ENCODE data around the gene ALMS1. TPM values are rescaled to one million over a fixed set of nuclear protein-coding genes. Genes with fewer than 3 reads are reported as not detected.

The ALMS1 gene
- total RNA-seq, 1 donor from 2014 or later: 25.0 TPM

GRCh38 chr2:73651591-73652230 lies 266.1 kb downstream of the ALMS1 start:
- no peak for TF ChIP-seq POLR2AphosphoS5 (IDR thresholded peaks at IDR 0.05; ENCODE audit: insufficient read depth in 1 of 2, low read depth in 1 of 2)
- no peak for TF ChIP-seq POLR2A (IDR thresholded peaks at IDR 0.05)
- no peak for TF ChIP-seq CTCF (IDR thresholded peaks at IDR 0.05)
- no peaks in the 10 kb centered on the region for H3K9me3 ChIP-seq
- DNase-seq (ENCODE audit: extremely low spot score in 2 of 2): no peak
- intact Hi-C loops (cut with DNase I): no loop called here
- H3K27me3 ChIP-seq: no peaks in the 10 kb centered on the region
- no peak overlapping the region for H3K27ac ChIP-seq
- no peaks in the 10 kb centered on the region for H3K4me1 ChIP-seq
- H3K4me3 ChIP-seq: no peak overlapping the region
- H3K36me3 ChIP-seq: no peaks in the 10 kb centered on the region

- H3K27me3 ChIP-seq: no peaks in the 10 kb centered on the region
- H3K9me3 ChIP-seq: no peaks in the 10 kb centered on the region
- H3K4me1 ChIP-seq: no peaks in the 10 kb centered on the region
- H3K36me3 ChIP-seq: no peaks in the 10 kb centered on the region
- intact Hi-C loops (cut with DNase I): no loop called here
- no peak for TF ChIP-seq POLR2AphosphoS5 (IDR thresholded peaks at IDR 0.05; ENCODE audit: insufficient read depth in 1 of 2, low read depth in 1 of 2)
- no peak for TF ChIP-seq CTCF (IDR thresholded peaks at IDR 0.05)
- TF ChIP-seq POLR2A (IDR thresholded peaks at IDR 0.05): no peak
- H3K4me3 ChIP-seq: no peak overlapping the region
- no peak for DNase-seq (ENCODE audit: extremely low spot score in 2 of 2)
- H3K27ac ChIP-seq: no peak overlapping the region
Measured at GRCh38 chr2:73652348-73652747, 266.7 kb downstream of the ALMS1 start.

GRCh38 chr2:73654175-73654574 lies 268.5 kb downstream of the ALMS1 start:
- no peaks in the 10 kb centered on the region for H3K9me3 ChIP-seq
- DNase-seq (ENCODE audit: extremely low spot score in 2 of 2): no peak

More at GRCh38 chr2:73654175-73654574, 268.5 kb downstream of the ALMS1 start:
- TF ChIP-seq CTCF (IDR thresholded peaks at IDR 0.05) (no peak), POLR2AphosphoS5 (IDR thresholded peaks at IDR 0.05; ENCODE audit: insufficient read depth in 1 of 2, low read depth in 1 of 2) (no peak), POLR2A (IDR thresholded peaks at IDR 0.05) (no peak)
- no peaks in the 10 kb centered on the region for H3K27me3 ChIP-seq
- no peaks in the 10 kb centered on the region for H3K4me1 ChIP-seq
- intact Hi-C loops (cut with DNase I): no loop called here
- H3K27ac ChIP-seq: no peak overlapping the region
- no peak overlapping the region for H3K4me3 ChIP-seq
- no peaks in the 10 kb centered on the region for H3K36me3 ChIP-seq

Other genes starting within 250 kb of the ALMS1 start
- gene NOTO, start 183.3 kb upstream of the ALMS1 start, total RNA-seq: not detected
- gene SMYD5, start 171.6 kb upstream of the ALMS1 start, total RNA-seq: 16.0 TPM
- gene PRADC1, start 152.6 kb upstream of the ALMS1 start, total RNA-seq: 8.1 TPM
- gene CCT7, start 151.5 kb upstream of the ALMS1 start, total RNA-seq: 188 TPM
- gene FBXO41, start 101.4 kb upstream of the ALMS1 start, total RNA-seq: 2.7 TPM
- gene EGR4, start 92.3 kb upstream of the ALMS1 start, total RNA-seq: not detected